MM.1S (cell line): ENCODE results near the gene RNF182.

ENCODE experiments used
- DNase-seq: peaks from one replicate; pipeline ENCODE4 v3.0.0-alpha.2; 2015
- H2AFZ ChIP-seq: fragments of 300-600 bp; sonication (generic); 2 replicates; pipeline ENCODE4 v1.6.0; 2016; ENCODE audit warnings: antibody characterized with exemption, low read length
- H3F3A ChIP-seq: fragments of 300-600 bp; sonication (generic); 2 replicates; pipeline ENCODE4 v1.6.1; 2016; ENCODE audit warnings: mild to moderate bottlenecking, antibody characterized with exemption, low read length, moderate library complexity, mixed read lengths; ENCODE audit not compliant: insufficient read depth
- H3K27ac ChIP-seq: fragments of 300-600 bp; sonication (generic); 2 replicates; pipeline ENCODE4 v1.5.1; 2016; ENCODE audit warnings: mild to moderate bottlenecking, low read length
- H3K27me3 ChIP-seq: fragments of 300-600 bp; sonication (generic); replicated peaks from 2 replicates; pipeline ENCODE4 v1.6.0; 2016; ENCODE audit warnings: low read length; ENCODE audit not compliant: insufficient read depth
- H3K36me3 ChIP-seq: fragments of 300-600 bp; sonication (generic); replicated peaks from 2 replicates; pipeline ENCODE4 v1.6.1; 2016; ENCODE audit warnings: mild to moderate bottlenecking, low read length, mixed read lengths; ENCODE audit not compliant: insufficient read depth
- H3K4me1 ChIP-seq: fragments of 300-600 bp; sonication (generic); 2 replicates; pipeline ENCODE4 v1.6.1; 2016; ENCODE audit warnings: low read length, mixed read lengths
- H3K4me2 ChIP-seq: fragments of 300-600 bp; sonication (generic); 2 replicates; pipeline ENCODE4 v1.6.0; 2016; ENCODE audit warnings: low read depth, low read length
- H3K4me3 ChIP-seq: fragments of 300-600 bp; sonication (generic); 2 replicates; pipeline ENCODE4 v1.5.1; 2016; ENCODE audit warnings: low read length, mixed read lengths
- H3K79me2 ChIP-seq: fragments of 300-600 bp; sonication (generic); 2 replicates; pipeline ENCODE4 v1.6.1; 2016; ENCODE audit warnings: mixed run types, low read length, mixed read lengths
- H3K9ac ChIP-seq: fragments of 300-600 bp; sonication (generic); 2 replicates; pipeline ENCODE4 v1.6.1; 2016; ENCODE audit warnings: low read length, mixed read lengths
- H3K9me2 ChIP-seq: fragments of 300-600 bp; sonication (generic); replicated peaks from 2 replicates; pipeline ENCODE4 v1.6.1; 2016; ENCODE audit warnings: mild to moderate bottlenecking, low read length, mixed read lengths; ENCODE audit not compliant: insufficient read depth
- H3K9me3 ChIP-seq: fragments of 300-600 bp; sonication (generic); replicated peaks from 2 replicates; pipeline ENCODE4 v1.6.1; 2016; ENCODE audit warnings: mild to moderate bottlenecking, low read length, mixed read lengths; ENCODE audit not compliant: insufficient read depth
- H4K20me1 ChIP-seq: fragments of 300-600 bp; sonication (generic); 2 replicates; pipeline ENCODE4 v1.6.1; 2016; ENCODE audit warnings: mild to moderate bottlenecking, low read length, moderate library complexity, mixed read lengths; ENCODE audit not compliant: insufficient read depth
- CTCF ChIP-seq: fragments of 300-600 bp; sonication (generic); IDR thresholded peaks from 2 replicates; pipeline ENCODE4 v1.5.1; 2016; ENCODE audit warnings: antibody characterized with exemption, low read length, mixed read lengths
- EZH2 ChIP-seq: fragments of 300-600 bp; sonication (generic); optimal IDR thresholded peaks from 2 replicates; pipeline ENCODE3; 2017; ENCODE audit warnings: low read depth, mild to moderate bottlenecking, antibody characterized with exemption, low read length, mixed read lengths
- EZH2phosphoT487 ChIP-seq: fragments of 300-600 bp; sonication (generic); IDR thresholded peaks from 2 replicates; pipeline ENCODE4 v1.6.1; 2018; ENCODE audit warnings: antibody characterized with exemption, low read length

RNF182 gene

DNA sequence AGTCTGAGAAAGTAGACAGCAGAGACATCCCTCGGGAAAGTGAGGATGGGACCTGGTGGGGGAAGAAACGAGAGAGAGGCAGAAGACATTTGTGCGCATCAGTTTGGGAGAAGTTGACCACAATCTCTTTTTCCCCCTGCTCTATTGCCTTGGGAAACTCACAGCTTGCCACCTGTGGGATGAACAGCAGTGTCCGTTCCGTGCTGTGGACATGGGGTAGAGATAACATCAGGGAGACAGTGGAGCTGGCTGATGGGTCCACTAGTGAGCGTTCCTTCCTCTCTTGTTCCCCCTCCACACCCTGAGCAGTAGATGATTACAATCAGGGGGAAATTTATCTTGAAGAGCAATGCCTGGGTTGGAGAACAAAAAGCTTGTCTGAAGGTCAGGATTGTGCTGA, 21.8 kb upstream of the RNF182 start:
- TF ChIP-seq CTCF (no peak), EZH2 (no peak), EZH2phosphoT487 (no peak)
- Histone ChIP-seq H2AFZ (no peak overlapping the region), H4K20me1 (no peaks in the 10 kb centered on the region), H3F3A (no peaks in the 10 kb centered on the region), H3K79me2 (no peaks in the 10 kb centered on the region), H3K9ac (no peak overlapping the region), H3K4me2 (no peak overlapping the region), H3K4me1 (no peaks in the 10 kb centered on the region), H3K27me3 (no peaks in the 10 kb centered on the region), H3K4me3 (no peak overlapping the region), H3K36me3 (no peaks in the 10 kb centered on the region), H3K27ac (no peak overlapping the region), H3K9me3 (no peaks in the 10 kb centered on the region), H3K9me2 (no peaks in the 10 kb centered on the region)
- no peak for DNase-seq

GRCh38 chr6:13903364-13903763, 21.4 kb upstream of the RNF182 start:
- Histone ChIP-seq H3K9me2 (no peaks in the 10 kb centered on the region), H3K9me3 (no peaks in the 10 kb centered on the region), H3K4me3 (no peak overlapping the region), H3K4me1 (no peaks in the 10 kb centered on the region), H3K9ac (no peak overlapping the region), H3K36me3 (no peaks in the 10 kb centered on the region), H3F3A (no peaks in the 10 kb centered on the region), H3K27ac (no peak overlapping the region), H3K79me2 (no peaks in the 10 kb centered on the region), H2AFZ (no peak overlapping the region), H3K4me2 (no peak overlapping the region), H3K27me3 (no peaks in the 10 kb centered on the region), H4K20me1 (no peaks in the 10 kb centered on the region)
- TF ChIP-seq EZH2 (no peak), CTCF (no peak), EZH2phosphoT487 (no peak)
- no peak for DNase-seq

- Histone ChIP-seq H3F3A (no peaks in the 10 kb centered on the region), H3K27me3 (no peaks in the 10 kb centered on the region), H3K27ac (no peak overlapping the region), H3K4me1 (no peaks in the 10 kb centered on the region), H2AFZ (no peak overlapping the region), H3K4me3 (no peak overlapping the region), H4K20me1 (no peaks in the 10 kb centered on the region), H3K9ac (no peak overlapping the region), H3K36me3 (no peaks in the 10 kb centered on the region), H3K4me2 (no peak overlapping the region), H3K9me3 (no peaks in the 10 kb centered on the region), H3K9me2 (no peaks in the 10 kb centered on the region), H3K79me2 (no peaks in the 10 kb centered on the region)
- DNase-seq = no peak
- TF ChIP-seq CTCF (no peak), EZH2phosphoT487 (no peak), EZH2 (no peak)
Measured at GRCh38 chr6:13907001-13907350, 17.8 kb upstream of the RNF182 start.
